ENCODE data around the gene SUPT3H.

The SUPT3H gene

DNA sequence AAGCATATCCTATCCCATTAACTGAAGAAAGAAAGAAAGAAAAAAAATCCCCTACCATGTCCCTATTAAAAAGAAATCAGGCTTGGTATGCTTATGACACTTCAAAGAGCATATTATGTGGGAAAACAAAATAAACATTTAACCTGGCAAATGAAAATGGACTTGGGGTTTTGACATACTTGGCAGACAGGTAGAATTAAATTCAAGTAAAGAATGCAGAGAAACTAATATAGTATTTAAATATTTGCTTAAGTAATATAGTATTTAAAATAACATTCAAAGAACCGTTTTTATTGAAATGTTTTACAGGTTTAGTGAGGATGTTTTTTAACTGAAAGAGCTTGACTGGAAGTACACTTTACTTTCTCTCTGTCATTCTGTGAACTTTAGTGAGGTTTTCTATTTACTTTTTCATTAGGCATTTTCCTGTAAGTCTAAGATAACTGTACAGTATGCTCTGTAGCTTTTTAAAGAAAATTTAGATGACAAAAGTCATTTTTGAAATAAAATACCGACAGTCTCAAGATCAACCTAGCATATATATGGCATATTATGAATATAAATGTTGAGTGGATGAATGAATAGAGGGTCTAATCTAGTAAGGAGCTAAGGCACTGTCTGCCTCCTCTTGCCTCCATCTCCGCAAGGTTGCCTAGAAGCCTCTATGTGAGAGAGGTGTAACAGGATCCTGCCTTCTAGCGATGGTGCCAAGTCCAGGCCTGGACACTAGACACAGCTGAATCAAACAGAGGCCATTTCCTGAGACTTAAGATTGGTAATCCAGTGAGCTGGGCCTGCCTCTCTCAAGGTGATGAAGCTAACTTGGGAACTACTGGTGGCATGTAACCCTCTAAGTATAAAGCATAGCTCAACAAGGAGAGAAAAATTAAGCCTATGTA lies 394.0 kb downstream of the SUPT3H start:
- DNase-seq, result no peak

GRCh38 chr6:44980841-44981240 lies 396.9 kb downstream of the SUPT3H start:
- DNase-seq, result no peak

GRCh38 chr6:44976677-44977641 lies 400.8 kb downstream of the SUPT3H start:
- DNase-seq, result no peak

- DNase-seq, result no peak
Observed at GRCh38 chr6:44974511-44974910, 403.2 kb downstream of the SUPT3H start.

DNA sequence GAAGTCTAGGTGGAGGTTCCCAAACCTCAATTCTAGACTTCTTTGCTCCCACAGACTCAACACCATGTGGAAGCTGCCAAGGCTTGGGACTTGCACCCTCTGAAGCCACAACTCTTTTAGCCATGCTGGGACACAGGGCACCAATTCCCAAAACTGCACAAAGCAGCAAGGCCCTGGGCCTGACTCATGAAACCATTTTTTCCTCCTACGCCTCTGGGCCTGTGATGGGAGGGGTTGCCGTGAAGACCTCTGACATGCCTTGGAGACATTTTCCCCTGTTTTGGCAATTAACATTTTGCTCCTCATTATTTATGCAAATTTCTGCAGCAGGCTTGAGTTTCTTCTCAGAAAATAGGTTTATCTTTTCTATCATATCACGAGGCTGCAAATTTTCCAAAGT lies 405.0 kb downstream of the SUPT3H start:
- no peak for DNase-seq

DNA sequence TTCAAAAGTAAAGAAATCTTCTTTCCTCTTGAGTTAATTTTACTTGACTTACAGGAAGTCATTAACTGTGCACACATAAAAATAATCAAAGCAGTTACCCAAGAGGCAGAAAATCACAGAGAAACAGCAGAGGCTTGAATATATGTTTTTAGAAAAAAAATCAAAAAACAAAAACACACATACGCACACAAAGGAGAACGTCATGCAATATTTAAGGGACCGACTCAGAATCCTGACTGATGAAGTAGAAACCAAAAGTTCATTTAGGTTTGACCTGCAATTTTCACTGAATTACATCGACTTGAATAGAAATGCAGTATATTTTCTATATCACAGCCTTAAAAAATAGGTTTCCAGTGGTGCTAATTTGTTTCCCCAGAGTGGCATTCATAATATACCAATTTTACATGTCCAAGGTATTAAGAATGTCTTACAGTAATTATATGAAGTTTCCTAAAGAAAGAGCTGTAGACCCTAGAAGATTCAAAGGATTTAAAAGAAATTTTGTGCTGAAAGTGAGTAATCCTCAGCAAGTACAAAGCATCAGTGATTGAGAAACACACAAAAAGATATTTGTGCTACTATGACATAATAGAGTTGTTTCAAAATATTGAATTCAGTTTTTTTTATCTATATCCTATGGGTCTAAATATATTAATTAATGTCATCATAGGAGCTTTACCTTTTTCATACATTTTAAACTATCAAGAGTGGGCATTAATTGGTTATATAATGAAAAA lies 408.1 kb downstream of the SUPT3H start:
- DNase-seq, result no peak

GRCh38 chr6:44967481-44967880 lies 410.3 kb downstream of the SUPT3H start:
- DNase-seq, result no peak

DNA sequence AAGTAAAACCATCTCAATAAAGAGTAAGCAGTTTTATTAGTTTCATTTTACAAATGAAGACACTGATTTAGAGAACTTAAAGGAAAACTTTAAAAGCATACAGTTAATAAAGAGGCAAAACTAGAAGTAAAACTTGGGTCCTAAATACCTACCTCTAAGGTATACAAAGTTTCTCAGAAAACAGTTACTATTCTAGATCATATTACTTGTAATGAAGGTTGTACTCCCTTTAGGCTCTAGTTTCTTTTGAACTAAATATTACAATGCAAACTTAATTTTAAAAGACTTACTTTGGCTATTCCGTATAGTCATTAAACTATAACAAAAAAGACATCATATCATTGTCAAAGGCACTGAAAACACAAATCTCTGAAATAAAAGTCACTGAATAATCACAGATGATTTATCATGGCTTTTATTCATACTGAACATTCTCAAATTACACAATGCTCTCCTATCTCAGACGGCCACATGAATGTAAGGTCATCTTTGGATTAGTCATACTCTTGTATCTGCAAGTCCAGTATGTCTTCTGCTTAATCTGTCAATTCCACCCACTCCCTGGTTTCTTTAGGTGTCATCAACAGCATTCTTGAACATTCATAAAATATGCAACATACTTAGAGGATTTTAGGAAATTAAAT lies 411.2 kb downstream of the SUPT3H start:
- no peak for DNase-seq

GRCh38 chr6:44965708-44966107 lies 412.0 kb downstream of the SUPT3H start:
- no peak for DNase-seq

- no peak for DNase-seq
Observed at GRCh38 chr6:44960898-44961297, 416.8 kb downstream of the SUPT3H start.

DNA sequence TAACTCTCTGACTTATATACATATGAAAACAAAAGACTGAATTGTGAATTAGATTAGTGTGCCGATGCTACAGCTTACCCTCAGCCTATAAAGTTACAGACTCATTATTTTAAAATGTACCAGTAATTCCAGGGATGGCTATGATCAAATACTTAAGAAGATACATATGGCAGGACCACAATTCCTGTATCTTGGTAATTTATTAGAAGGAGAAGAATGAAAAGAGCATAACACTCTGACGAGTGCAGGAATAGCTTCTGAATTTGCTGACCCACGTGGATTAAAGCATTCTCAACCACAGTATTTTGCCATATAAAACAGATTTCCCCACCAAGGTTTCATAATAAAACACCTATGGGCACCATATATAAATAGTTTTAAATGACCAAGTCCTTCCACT lies 418.1 kb downstream of the SUPT3H start:
- DNase-seq, result no peak

DNA sequence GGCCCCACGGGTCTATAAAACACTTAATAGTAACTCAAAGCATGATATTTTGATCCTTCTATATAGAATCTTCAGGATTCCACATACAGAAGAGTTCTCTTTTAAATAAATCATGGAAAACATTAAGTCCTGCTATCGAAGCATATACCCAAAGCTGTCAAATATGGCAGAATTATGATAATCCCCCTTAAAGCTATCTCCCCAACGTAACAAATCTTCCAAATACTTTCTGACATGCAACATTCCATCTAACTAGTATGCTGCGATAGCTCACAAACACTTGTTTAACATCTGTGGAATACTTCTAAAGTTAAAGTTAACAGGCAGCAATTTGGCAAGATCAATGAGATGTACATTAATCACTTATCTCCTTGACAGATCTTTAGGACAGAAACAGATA lies 420.6 kb downstream of the SUPT3H start:
- DNase-seq, result no peak

- DNase-seq, result no peak
Observed at GRCh38 chr6:44956396-44956795, 421.3 kb downstream of the SUPT3H start.

- no peak for DNase-seq
Observed at GRCh38 chr6:44955145-44955544, 422.6 kb downstream of the SUPT3H start.

- no peak for DNase-seq
Observed at GRCh38 chr6:44954281-44954680, 423.5 kb downstream of the SUPT3H start.

DNA sequence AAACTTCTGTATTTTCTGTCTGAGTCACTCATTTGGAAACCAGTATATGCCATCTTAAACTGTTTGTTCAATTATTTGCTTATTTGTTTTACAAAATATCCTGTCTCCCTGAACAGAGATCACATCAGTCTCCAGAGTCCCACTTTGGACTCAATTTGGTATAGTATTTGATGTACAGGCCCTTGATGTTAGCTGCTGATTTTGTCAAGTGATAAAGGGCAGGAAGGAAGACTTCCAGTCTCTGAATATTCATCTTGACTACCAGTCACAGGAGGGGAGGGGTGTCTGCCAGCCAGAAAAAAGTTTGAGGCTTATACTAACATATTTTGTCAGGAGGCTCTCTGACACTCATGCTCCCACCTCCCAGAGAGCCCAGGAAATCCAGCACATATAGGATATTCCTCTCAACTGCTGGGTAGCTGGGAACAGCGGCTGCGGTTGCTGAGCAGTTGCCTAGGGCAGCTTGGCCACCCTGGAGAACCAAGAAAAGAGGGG lies 426.4 kb downstream of the SUPT3H start:
- DNase-seq, result no peak

DNA sequence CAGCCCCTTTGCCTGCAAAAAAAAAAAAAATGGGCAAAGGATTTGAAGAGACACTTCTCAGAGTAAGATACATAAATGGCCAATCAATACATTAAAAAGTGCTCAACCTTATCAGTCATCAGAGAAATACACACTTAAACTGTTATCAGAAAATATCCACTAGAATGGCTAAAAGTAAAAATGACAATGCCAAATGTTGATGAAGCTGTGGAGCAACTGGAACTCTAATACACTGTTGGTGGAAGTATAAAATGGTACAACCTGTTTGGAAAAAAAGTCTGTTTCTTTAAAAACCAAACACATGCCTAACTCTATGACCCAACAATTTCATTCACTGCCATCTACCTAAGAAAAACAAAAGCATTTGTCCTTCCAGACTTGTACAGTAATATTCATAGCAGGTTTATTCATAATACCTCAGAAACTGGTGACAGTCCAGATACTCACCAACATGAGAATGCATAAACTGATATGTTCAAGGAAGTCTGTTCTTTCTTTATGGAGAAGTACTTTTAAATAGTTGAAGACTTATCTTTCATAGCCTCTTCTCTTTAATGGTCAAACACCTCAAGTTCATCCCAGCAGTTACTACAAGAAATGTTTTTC lies 428.0 kb downstream of the SUPT3H start:
- no peak for DNase-seq

GRCh38 chr6:44943541-44943940 lies 434.2 kb downstream of the SUPT3H start:
- no peak for DNase-seq

DNA sequence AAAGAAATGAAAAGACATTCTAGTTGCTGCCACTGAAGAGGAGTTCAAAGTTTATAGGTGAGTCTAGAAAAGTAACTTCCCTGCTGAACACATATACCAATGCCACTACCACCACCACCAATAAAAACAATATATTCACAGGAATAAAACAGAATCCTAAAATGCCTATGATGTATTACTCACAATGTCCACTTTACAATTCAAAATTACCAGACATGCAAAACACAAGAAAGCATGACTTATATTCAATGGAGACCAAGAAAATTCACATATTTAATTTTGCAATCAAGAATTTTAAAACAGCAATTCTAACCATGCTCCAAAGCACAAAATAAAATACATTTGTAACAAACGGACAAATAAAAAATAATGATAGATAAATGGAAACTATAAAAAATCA lies 434.9 kb downstream of the SUPT3H start:
- no peak for DNase-seq

- DNase-seq, result no peak
Observed at GRCh38 chr6:44942201-44942600, 435.5 kb downstream of the SUPT3H start.

- DNase-seq, result no peak
Observed at GRCh38 chr6:44940367-44940766, 437.4 kb downstream of the SUPT3H start.

All from activated CD4-positive, CD25-positive, alpha-beta regulatory T cell treated with anti-CD3 and anti-CD28 coated beads, Interleukin-2, amount 50 U/mL, for 72 hours (primary cell).